Hindlimb muscle (tissue), 1 donor: ENCODE data around the gene MCU. TPM values are rescaled to one million over a fixed set of nuclear protein-coding genes. Genes with fewer than 3 reads are reported as not detected.
"Not testable (repeated sequence)": the region's sequence is repeated elsewhere in the genome, so short reads cannot be mapped to it uniquely, and the experiment has no call there.

Source experiments
- DNase-seq: peaks from one replicate; pipeline ENCODE4 v3.0.0-alpha.2; 2013
- polyA plus RNA-seq: library from polyadenylated mRNA; unstranded; fragments of 120-200 nt; gene quantifications from one replicate; pipeline ENCODE4 v1.2.1, GENCODE V29; 2013; ENCODE audit not compliant: insufficient read length

MCU gene
- 121 TPM for polyA plus RNA-seq

GRCh38 chr10:72691863-72692743 is at the start of gene MCU:
TSS of gene MCU (plus strand) at chr10:72692143. CDS start at chr10:72692152, 9 bp downstream.
- peak; percentile 93 for DNase-seq

DNA sequence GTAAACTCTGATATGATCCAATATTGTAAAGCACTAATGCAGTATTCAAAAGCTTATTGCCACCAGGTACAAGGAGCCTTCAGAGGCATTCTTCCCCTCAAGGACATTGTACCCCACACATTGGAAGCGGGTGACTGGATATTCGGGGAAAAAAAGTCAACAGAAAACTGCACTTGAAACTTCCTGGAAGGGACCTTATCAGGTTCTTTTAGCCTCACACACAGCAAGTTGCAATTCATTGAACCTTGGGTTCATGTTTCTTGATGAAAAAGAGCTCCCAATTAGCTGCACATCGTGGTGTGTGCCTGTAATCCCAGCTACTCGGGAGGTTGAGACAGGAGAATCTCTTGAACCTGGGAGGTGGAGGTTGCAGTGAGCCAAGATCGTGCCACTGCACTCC is 49.6 kb upstream of the MCU start:
- DNase-seq, result no peak

- DNase-seq, result no peak
These were observed 46.6 kb upstream of the MCU start for GRCh38 chr10:72645263-72645858.

- DNase-seq, result not testable (repeated sequence)
These were observed 45.0 kb upstream of the MCU start for GRCh38 chr10:72646971-72647370.

DNA sequence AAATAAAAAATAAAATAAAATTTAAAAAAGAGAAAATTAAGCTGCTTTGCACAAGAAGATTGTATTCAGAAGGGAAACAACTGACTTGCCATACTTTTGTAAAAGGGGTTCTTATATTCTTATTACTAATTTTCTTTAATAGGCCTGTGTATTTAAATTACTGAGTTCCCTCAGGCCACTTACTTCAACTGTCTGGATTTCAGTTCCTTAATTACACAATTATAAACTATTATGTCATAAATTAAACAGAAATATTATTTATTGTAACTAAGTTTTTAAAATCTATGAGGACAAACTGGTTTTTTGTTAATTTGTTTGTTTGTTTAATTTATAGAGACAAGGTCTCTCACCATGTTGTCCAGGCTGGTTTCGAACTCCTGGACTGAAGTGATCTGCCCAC is 43.6 kb upstream of the MCU start:
- no peak for DNase-seq

DNA sequence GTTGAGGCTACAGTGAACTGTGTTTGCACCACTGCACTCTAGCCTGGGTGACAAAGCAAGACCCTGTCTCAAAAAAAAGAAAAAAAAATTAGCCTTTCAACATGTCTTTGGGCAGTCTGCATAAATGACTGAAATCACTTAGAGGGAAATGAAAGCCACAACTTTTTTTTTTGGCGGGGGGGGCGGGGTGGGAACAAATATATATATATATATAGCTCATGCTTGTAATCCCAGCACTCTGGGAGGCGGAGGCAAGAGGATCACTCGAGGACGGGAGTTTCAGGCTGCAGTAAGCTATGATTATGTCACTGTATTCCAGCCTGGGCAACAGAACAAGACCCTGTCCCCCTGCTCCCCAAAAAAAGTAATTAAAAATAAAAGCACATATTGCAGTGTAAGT is 42.7 kb upstream of the MCU start:
- DNase-seq, result no peak

GRCh38 chr10:72653383-72654096 is 38.4 kb upstream of the MCU start:
- no peak for DNase-seq

GRCh38 chr10:72654720-72655119 is 37.2 kb upstream of the MCU start:
- DNase-seq, result no peak

- no peak for DNase-seq
These were observed 33.1 kb upstream of the MCU start for GRCh38 chr10:72658696-72659400.

DNA sequence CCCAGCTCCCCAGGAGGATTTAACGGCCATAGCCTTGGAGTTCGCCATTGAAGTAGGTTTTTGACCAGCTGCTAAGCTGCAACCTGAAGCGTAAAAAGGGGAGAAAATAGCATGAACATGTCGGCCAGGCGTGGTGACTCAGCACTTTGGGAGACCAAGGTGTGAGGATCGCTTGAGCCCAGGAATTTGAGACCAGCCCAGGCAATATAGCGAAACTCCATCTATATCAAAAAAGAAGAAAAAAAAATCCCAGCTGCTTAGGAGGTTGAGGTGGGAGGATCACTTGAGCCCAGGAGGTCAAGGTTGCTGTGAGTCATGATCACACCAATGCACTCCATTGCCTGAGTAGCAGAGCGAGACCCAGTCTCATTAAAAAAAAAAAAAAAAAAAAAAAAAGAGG is 32.2 kb upstream of the MCU start:
- no peak for DNase-seq

- DNase-seq, result no peak
These were observed 31.7 kb upstream of the MCU start for GRCh38 chr10:72660220-72660619.

- DNase-seq, result no peak
These were observed 30.5 kb upstream of the MCU start for GRCh38 chr10:72661431-72661830.

GRCh38 chr10:72663971-72664370 is 28.0 kb upstream of the MCU start:
- no peak for DNase-seq

- no peak for DNase-seq
These were observed 26.0 kb upstream of the MCU start for GRCh38 chr10:72665925-72666324.

- DNase-seq, result no peak
These were observed 24.6 kb upstream of the MCU start for GRCh38 chr10:72667207-72667864.

GRCh38 chr10:72673280-72673679 is 18.7 kb upstream of the MCU start:
- no peak for DNase-seq

DNA sequence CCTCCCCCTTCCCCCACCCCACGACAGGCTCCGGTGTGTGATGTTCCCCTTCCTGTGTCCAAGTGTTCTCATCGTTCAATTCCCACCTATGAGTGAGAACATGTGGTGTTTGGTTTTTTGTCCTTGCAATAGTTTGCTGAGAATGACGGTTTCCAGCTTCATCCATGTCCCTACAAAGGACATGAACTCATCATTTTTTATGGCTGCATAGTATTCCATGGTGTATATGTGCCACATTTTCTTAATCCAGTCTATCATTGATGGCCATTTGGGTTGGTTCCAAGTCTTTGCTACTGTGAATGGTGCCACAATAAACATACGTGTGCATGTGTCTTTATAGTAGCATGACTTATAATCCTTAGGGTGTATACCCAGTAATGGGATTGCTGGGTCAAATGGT is 17.8 kb upstream of the MCU start:
- not testable (repeated sequence) for DNase-seq

DNA sequence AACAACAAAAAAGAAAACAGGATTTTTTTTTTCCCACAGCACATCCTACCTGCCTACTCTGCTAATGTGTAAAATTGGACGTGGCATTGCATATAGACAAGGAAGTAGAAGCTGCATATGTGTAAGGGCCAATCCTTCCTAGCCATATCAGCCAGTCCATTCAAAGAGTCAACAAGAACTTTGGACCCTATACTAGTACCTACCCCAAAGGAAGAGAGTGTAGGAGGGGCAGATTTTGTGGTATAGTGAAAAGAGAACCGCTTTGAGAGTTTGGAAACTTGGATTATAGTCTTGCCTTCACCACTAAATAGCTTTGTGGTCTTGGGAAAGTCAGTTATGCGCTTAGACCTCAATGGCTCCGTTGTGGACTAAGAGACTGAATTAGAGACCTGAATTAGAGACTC is 12.1 kb upstream of the MCU start:
- no peak for DNase-seq

- DNase-seq, result no peak
These were observed 9.3 kb upstream of the MCU start for GRCh38 chr10:72682638-72683037.

- DNase-seq, result no peak
These were observed 6.5 kb upstream of the MCU start for GRCh38 chr10:72685264-72685921.

DNA sequence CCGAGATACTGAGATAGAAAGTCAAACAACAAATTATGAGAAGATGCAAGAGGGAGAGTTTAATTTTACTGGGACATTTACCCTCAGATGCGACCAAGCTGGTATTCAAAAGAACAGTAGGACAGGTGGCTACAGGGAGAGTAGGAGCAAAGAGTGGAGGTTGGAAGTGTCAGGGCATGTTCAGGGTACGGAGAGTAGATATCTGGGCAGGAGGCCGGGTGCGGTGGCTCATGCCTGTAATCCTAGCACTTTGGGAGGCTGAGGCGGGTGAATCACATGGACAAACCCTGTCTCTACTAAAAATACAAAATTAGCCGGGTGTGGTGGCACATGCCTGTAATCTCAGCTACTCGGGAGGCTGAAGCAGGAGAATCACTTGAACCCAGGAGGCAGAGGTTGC is 5.5 kb upstream of the MCU start:
- not testable (repeated sequence) for DNase-seq

GRCh38 chr10:72687035-72687434 is 4.9 kb upstream of the MCU start:
- DNase-seq, result no peak
